K562 (cell line): ENCODE data around the gene ZNF276.

Experiments used
- CBX8 ChIP-seq: fragments of 200-600 bp; sonication (generic); IDR thresholded peaks from 2 replicates; pipeline ENCODE4 v1.6.1; 2012; ENCODE audit warnings: borderline replicate concordance, mixed run types, low read depth, mild to moderate bottlenecking, moderate library complexity, mixed read lengths, low read length, control low read depth, inconsistent platforms; ENCODE audit not compliant: poor library complexity, severe bottlenecking; ENCODE audit errors: extremely low read depth
- CTCF ChIP-seq, 3 experiments: IDR thresholded peaks in 2 of 3; conservative IDR thresholded peaks in 1 of 3; 2 replicates each; pipeline ENCODE4 v1.5.1; 2011 to 2012; ENCODE audit warnings: low read length in 3 of 3, mild to moderate bottlenecking in 3 of 3, control low read depth in 2 of 3, improper control_type of control experiment in 1 of 3, inconsistent platforms in 1 of 3, low read depth in 1 of 3, mixed read lengths in 1 of 3, moderate library complexity in 1 of 3; ENCODE audit not compliant: insufficient read depth in 2 of 3
- REST ChIP-seq, 2 experiments: fragments of 450-650 bp; formaldehyde crosslinking in 1 of 2; IDR thresholded peaks; 2 replicates each; pipeline versions ENCODE4 v1.4.0 to v1.6.1; 2014 to 2020; ENCODE audit warnings: mild to moderate bottlenecking in 2 of 2, borderline replicate concordance in 1 of 2, low read depth in 1 of 2

- TF ChIP-seq CTCF (IDR thresholded peaks at IDR 0.05 in 2 of 3, conservative IDR thresholded peaks at IDR 0.05 in 1 of 3; ENCODE audit: insufficient read depth in 2 of 3, low read depth in 1 of 3, low read length in 3 of 3) (no peak), REST (IDR thresholded peaks at IDR 0.05; ENCODE audit: borderline replicate concordance) (no peak), REST (CRISPR knock-in tag; IDR thresholded peaks at IDR 0.05; ENCODE audit: low read depth) (no peak), CBX8 (no peak)
Observed at GRCh38 chr16:89696670-89697128, 24.6 kb upstream of the ZNF276 start.
